Stimulated activated naive CD8-positive, alpha-beta T cell treated with anti-CD3 and anti-CD28 coated beads, Interleukin-15, Interleukin-2, amounts not matched to agents 100 ng/mL and 50 ng/mL, for 24 hours (primary cell): ENCODE data around the gene CYFIP1.

ENCODE experiments used
- H3K27ac Mint-ChIP-seq: one replicate; pipeline ENCODE4 v1.8.0; 2021; ENCODE audit warnings: mild to moderate bottlenecking, mixed read lengths
- H3K27me3 Mint-ChIP-seq: one replicate; pipeline ENCODE4 v1.8.0; 2021; ENCODE audit warnings: mixed read lengths
- H3K36me3 Mint-ChIP-seq: one replicate; pipeline ENCODE4 v1.8.0; 2021; ENCODE audit warnings: low read depth, mixed read lengths
- H3K4me1 Mint-ChIP-seq: one replicate; pipeline ENCODE4 v1.8.0; 2021; ENCODE audit warnings: low read depth, mixed read lengths
- H3K4me3 Mint-ChIP-seq: one replicate; pipeline ENCODE4 v1.8.0; 2021; ENCODE audit warnings: mild to moderate bottlenecking, mixed read lengths
- H3K9me3 Mint-ChIP-seq: one replicate; pipeline ENCODE4 v1.8.0; 2021; ENCODE audit warnings: mixed read lengths

The CYFIP1 gene

DNA sequence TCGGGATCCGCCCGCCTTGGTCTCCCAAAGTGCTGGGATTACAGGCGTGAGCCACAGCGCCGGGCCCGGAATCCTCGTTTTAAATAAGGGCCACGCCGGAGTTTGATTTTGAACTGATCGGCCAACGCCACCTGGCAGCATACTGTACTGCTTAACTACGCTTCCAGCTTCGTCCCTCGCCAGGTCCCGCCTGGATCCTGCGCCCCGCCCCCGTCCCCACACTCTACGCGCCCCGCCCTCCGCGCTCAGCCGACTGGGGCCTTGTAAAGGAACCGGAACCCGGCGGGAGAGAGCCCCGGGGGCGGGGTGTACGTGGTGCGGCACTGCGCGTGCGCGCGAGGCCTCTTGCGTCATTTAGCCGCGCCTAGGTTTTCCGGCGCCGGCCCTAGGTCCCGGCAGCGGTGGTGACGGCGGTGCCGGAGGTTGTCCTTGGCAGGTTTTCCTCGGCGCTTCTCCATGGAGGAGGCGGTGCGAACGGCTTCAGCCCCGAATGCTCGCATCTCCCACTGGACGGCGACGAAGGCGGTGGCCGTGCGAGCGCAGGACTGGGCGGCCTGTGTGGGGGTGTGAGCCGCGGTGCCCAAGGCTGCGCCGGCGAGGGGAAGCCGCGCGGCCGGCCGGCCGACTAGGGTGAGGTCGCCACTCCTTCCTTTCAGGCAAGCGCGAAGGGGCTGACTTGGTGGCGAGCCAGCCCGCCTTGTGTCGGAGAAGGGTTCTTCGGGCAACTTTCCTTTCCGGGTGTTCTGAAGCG is 141.7 kb downstream of the CYFIP1 start, which contains the start of gene NIPA2:
Gene NIPA2 (plus strand): TSS at position 375 of the 751 bp plus-strand sequence. CDS start 13,066 bp downstream, outside the sequence.
- Mint-ChIP-seq H3K9me3 (no peaks in the 10 kb centered on the region), H3K27ac (peak within 1 kb of the TSS; percentile 98), H3K4me1 (peaks cover 37% of the 10 kb centered on the region), H3K4me3 (peak within 1 kb of the TSS; percentile 99), H3K27me3 (no peaks in the 10 kb centered on the region), H3K36me3 (peaks cover 34% of the 10 kb centered on the region)

DNA sequence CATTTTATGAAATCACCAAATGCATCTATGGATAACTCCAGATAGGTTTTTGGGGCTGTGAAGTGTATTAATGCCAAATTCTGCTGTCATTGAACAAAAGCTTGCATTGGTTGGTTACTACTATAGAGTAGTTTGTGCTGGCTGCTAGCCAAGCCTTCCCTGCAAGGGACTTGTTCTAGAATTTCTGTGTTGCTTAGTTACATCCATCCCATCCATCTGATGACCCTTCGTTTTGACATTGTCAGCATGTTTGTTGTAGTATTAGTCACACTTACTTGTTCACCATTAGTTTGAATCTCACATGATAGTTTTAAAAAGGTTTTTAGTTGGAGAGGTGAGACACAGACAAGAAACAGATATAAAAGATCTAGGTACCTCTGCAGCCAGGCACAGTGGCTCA is 148.7 kb downstream of the CYFIP1 start:
- Mint-ChIP-seq H3K27me3 (no peaks in the 10 kb centered on the region), H3K4me1 (no peaks in the 10 kb centered on the region), H3K4me3 (no peak overlapping the region), H3K27ac (no peak overlapping the region), H3K36me3 (peaks cover 19% of the 10 kb centered on the region), H3K9me3 (no peaks in the 10 kb centered on the region)

DNA sequence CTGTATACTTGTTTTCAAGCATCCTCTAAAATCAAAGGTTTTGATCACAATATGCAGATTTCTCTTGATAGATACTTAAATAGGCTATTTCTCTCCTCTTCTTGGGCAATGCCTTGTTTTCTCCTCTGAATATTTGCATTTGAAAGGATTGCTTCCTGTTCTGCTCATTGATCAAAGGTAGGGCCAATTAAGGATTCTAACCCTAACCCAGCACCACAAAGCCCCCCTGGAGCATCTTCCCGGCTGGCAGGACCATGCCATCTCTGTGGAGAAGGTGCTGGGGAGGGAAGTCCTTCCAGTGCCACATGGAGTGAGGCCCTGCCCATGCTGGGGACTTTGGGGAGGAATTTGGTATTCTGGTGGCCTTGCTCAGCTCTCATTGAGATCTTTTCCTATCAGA is 153.0 kb downstream of the CYFIP1 start:
- Mint-ChIP-seq H3K27me3 (no peaks in the 10 kb centered on the region), H3K27ac (no peak overlapping the region), H3K9me3 (no peaks in the 10 kb centered on the region), H3K36me3 (peaks cover 45% of the 10 kb centered on the region), H3K4me1 (no peaks in the 10 kb centered on the region), H3K4me3 (no peak overlapping the region)

DNA sequence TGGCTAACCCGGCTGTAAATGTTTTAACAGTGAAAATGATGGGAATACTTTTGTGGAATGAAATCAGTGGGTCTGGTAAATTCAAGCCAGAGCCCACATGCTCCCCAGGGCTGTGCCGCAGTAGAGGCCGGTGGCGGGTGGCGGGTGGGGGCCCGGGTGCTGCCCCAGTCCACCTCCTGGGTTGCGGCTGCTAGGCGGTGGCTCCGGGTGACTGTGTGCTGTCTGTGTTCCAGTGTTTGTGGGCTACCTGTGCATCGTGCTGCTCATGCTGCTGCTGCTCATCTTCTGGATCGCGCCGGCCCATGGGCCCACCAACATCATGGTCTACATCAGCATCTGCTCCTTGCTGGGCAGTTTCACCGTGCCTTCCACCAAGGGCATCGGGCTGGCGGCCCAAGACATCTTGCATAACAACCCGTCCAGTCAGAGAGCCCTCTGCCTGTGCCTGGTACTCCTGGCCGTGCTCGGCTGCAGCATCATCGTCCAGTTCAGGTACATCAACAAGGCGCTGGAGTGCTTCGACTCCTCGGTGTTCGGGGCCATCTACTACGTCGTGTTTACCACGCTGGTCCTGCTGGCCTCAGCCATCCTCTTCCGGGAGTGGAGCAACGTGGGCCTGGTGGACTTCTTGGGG is 156.6 kb downstream of the CYFIP1 start:
- no peaks in the 10 kb centered on the region for H3K27me3 Mint-ChIP-seq
- H3K36me3 Mint-ChIP-seq: peaks cover 55% of the 10 kb centered on the region
- H3K27ac Mint-ChIP-seq: no peak overlapping the region
- H3K4me3 Mint-ChIP-seq: no peak overlapping the region
- no peaks in the 10 kb centered on the region for H3K4me1 Mint-ChIP-seq
- H3K9me3 Mint-ChIP-seq: no peaks in the 10 kb centered on the region

DNA sequence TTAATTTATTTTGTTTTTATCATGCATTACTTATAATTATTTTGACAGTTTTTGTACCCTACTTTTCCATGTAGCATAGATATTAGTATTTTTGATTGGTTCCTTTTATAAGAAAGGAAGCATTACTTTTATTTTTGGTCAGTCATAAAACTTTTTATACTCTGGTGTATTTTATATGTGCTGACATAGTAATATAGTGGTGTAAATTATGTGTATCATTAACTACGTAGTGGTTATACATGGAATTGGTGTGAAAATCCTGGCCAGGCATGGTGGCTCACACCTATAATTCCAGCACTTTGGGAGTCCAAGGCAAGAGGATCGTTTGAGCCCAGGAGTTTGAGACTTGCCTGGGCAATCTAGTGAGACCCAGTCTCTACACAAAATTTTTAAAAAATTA is 160.5 kb downstream of the CYFIP1 start:
- Mint-ChIP-seq H3K27me3 (no peaks in the 10 kb centered on the region), H3K9me3 (no peaks in the 10 kb centered on the region)

More for the DNA sequence above, 160.5 kb downstream of the CYFIP1 start:
- H3K27ac Mint-ChIP-seq: no peak overlapping the region
- H3K4me3 Mint-ChIP-seq: no peak overlapping the region
- H3K4me1 Mint-ChIP-seq: no peaks in the 10 kb centered on the region
- peaks cover 44% of the 10 kb centered on the region for H3K36me3 Mint-ChIP-seq
